Activated T-cell treated with anti-CD3 and anti-CD28 coated beads for 4 hours (primary cell): Measurements from ENCODE around the gene APBA3.

Source experiments
- DNase-seq: peaks from one replicate; pipeline ENCODE4 v3.0.0-alpha.2; 2020

The APBA3 gene

DNA sequence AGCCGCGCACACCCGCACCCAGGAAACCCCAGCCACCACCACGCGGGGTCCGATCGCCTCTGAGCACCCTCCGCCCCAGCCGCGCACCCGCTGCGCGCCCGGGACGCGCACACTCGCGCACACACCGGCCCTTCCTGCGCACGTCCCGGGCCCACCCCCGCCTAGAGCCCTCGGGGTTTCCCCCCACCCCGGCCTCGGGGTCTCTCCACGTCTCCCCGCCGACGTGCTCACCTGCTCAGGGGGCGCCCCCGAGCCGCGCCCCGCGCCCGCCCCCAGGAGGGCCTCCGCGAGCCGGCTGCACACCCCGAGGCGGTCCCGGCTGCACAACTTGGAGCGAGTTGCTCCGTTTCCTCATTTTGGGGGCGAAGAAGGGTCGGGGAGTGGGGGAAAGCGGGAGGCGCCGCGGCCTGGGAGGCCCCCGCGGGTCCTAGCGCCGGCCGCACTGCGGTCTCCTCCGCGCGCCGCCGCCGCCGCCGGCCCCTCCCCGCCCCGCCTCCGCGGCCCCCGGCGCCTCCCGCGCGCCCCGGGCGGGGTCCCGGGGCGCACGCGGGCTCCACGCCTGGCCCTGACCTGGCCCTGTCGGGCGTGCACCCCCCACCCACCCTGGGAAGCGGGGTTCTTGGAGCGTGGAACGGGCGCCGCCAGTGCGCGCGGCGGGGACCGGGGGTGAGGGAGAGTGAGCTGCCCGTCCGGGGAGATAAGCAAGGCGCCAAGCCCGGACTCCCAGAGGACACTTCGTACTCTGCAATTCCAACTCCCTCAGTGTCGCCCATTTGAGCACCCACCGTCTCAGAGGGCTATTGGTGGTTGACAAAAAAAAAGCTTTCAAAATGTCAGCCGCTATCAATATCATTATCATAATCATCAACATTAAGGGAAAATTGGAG is 24.7 kb upstream of the APBA3 start, which contains the start of gene MATK:
TSS of gene MATK (minus strand) at position 444 of the 887 bp plus-strand sequence. CDS start 1,246 bp downstream, outside the sequence.
- no peak for DNase-seq

DNA sequence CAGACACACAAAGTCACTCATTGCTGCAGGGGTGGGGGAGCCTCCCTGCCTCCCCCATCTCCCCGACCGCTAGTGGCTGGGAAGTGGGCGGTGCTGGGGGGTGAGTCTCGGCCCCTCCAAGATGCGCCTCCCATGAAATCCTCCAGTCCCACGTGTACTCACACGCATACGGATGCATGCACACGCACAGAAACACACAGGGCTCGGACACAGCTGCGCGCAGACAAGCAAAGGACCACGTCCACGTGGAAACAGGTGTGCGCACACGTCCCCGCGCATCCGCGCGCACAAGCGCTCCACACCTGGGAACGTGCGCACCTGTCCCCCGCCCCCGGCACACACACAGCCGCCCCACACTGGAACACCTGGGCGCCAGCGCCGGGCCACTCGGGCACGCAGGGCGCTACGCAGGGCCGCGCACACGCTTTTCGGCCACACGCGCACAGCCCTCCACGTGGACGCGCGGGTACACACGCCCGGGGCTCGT is 24.0 kb upstream of the APBA3 start:
- peak; percentile 46 for DNase-seq

DNA sequence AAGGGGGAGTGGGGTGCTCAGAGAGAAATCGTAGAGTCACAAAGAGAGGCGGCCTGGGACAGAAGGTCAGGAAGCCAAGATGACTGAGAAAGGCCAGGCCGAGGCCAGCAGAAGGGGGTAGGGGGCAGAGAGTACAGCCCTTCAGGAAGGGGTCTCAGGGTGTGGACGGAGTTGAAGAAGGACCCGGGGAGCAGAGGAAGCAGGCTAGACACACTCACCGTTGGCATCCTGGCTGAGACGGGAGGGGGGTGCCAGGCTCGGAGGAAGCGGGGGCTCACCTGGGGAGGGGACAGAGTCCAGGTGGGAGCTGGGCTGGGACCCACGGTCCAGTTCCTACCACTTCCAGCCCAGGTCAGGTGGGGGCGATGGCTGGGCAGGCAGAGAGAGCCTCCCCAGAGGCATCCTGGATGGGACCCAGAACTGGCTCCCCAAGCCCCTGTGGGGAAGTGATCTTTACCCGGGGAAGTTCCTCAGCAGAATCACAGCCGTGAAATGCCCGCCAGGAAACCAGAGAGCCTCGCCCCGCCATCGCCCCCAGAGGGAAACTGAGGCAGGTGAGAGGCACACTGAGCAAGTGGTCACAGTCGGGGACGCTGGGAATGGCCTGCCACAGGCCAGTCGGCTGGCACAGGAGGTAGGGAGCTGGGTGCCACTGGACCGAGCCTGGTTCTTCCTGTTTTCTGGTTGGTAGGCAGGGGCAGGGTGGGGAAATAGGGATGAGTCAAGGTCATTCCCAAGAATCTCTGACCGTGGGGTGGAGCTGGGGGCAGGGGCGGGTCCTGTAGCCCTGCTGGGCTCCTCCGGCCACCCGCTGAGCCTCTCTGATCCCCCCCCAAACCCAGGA is 23.3 kb upstream of the APBA3 start:
- no peak for DNase-seq

DNA sequence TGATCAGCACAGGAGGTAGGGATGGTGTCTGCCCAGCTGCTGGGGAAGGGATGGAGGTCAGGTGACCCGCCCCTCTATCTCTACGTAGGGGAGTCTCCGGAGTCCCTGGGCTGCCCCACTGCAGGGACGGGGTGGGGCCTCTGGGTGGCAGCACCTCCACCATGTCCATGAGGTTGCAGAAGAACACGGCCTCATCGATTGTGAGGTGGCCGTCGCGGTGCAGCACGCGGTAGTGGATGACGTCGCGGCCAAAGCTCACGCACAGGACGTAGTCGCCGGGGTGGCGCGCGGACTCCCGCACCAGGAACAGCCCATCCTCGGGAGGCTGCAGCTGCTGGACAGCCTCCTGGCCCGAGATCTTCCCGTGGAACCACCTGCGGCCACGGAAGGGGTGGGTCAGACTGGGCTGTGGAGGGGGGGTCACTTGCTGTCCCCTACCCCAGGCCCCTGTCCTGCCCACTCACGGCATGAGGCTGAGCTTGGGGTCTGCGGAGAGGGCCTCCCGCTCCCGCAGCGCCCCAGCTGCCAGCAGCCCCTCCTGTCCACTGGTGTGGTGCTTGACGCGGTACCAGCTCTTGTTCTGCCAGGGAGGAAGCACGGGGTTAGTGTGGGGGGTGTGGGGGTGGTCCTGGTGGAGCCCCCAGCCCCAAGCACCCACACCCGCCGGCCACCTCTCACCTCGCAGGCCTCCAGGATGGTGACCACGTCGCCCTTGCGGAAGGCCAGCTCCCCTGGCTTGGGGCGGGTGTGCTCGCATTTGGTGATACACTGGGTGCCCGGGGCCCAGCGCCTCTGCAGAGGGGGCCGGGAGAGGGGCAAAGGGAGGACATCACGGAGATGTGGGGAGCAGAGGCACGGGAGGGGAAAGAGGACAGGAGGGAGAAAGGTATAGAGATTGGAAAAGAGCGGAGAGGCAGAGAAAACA is 22.4 kb upstream of the APBA3 start:
- peak; percentile 32 for DNase-seq

DNA sequence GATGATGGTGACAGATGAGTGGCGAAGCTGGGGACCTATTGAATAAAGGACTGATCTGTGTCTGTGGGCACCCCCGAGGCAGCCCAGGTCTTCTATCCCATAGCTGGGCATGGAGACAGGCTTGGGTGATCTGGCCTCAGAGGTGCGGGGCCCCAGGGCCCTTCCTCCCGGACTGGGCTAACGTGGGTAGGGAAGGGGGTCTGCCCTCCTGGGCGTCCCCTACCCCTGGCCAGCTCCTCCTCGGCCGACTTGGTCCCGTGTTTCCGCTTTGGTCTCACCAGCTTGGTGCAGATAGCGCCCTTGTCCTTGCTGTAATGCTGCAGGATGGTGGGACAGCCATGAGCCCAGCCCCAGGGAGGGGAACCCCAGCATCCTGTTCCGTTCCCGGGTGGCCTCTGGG is 21.4 kb upstream of the APBA3 start:
- DNase-seq, result no peak

DNA sequence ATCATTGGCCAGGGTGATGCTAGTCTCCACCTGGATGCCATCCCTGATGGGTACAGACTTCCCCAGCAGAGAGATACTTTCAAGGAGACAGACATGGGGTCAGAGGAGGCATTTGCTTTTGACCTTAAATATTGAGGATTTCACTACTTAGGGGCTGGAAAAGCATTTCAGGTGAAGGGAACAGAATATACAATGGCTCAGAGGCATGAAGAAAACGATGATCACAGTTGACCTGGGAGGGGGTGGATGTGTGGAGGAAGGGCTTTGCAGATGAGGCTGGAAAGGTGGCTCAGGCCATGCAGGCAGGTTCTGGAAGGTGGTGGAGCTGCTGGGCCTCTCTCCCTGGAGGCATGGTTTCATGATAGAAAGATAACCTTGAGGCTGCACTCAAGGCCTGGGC is 20.8 kb upstream of the APBA3 start:
- no peak for DNase-seq

DNA sequence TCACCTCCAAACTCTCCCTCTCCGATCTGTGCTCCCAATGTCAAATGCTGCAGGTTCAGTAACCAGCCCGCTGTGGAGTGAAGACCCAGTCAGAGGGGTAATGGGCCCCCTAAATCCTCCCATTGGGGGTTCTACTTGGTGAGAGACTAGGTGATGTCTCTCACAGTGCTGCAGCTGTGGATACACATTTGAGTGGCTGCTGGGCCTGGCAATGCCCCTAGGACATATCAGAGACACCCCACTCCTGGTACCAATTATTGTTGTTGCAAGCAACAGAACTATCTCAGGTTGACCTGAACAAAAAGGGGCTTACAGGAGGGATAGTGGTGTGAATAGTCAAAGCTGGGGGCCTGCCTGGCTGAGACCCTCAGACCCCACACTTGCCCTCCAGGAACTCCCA is 20.1 kb upstream of the APBA3 start:
- DNase-seq, result no peak

DNA sequence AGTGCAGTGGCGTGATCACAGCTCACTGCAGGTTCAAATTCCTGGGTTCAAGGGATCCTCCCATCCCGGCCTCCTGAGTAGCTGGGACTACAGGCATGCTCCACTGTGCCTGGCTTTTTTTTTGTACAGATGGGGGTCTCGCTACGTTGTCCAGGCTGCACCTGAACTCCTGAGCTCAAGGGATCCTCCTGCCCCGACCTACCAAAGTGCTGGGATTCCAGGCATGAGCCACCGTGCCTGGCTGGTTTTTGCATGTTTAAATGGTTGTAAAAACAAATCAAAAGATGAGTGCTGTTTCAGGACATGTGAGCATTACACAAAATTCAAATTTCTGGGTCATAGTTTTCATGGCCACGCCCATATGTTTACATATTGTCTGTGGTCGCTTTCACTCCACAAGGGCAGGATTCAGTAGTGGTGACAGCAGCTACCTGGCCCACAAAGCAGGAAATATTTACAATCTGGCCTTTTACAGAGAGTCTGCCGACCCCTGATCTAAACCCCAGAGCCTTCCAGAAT is 19.4 kb upstream of the APBA3 start:
- DNase-seq, result no peak

DNA sequence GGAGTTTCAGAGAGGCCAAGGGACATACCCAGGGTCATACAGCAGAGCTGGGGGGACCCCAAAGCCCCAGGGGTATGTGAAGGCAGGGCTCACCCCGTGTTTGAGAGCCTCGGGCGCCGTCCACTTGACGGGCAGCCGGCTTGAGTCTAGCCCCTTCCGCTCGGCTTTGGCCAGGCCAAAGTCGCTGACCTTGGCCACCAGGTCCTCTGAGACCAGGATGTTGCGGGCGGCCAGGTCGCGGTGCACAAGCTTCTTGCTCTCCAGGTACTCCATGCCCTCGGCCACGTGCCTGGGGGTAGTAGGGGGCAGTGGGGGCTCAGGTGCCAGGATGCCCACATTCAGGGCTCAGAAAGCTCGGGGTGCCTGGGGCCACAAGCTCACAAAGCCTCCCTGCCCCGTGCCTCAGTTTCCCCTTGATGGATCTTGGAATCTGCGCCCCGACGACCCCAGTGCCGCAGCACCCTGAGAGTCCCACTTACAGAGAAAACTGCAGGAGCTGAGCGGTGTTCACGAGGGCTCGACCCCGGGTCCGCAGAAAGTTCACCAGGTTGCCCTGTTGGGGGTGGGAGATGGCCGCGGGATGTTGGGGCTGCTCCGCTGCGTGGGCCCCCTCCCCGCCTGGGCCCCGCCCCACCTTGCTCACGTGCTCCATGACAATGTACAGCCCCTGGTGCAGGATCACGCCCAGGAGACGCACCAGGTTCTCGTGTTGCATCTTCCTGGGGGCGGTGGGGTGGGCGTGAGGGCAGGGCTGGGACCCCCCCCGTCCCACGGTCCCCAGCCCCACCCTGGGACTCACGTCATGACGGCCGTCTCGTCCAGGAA is 17.6 kb upstream of the APBA3 start:
- DNase-seq, result no peak

DNA sequence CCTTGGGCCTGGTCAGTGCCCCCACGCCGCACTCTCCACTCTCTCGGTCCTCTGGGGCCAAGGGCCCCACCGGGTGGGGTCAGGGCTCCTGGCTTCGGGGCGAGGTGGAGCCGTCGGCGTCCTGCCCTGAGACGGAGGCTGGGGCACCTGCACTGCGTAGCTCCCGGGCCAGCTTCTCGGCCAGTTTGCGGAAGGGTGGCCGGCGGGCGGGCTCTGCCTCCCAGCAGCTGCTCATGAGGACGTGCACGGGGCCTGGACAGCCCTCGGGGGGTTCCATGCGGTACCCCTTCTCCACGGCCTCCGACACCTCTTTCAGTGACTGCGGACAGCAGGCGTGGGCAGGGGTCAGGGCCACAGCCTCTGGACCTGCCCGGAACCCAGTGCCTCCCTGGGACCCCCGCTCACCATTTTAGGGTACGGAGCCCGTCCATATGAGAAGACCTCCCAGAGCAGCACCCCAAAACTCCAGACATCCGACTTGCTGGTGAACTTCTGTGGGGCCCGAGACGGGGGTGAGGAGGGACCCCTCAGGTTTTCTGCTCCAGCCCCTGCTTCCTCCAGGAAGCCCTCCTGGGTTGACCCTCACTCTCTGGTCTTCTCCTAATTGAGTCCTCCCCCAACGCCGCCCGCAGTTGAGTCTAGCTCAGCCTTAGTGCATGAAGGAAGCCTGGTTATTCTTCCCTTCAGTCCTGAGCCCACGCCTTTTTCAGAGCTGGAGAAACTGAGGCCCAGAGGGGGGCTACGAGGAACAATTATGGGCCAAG is 16.8 kb upstream of the APBA3 start:
- no peak for DNase-seq

DNA sequence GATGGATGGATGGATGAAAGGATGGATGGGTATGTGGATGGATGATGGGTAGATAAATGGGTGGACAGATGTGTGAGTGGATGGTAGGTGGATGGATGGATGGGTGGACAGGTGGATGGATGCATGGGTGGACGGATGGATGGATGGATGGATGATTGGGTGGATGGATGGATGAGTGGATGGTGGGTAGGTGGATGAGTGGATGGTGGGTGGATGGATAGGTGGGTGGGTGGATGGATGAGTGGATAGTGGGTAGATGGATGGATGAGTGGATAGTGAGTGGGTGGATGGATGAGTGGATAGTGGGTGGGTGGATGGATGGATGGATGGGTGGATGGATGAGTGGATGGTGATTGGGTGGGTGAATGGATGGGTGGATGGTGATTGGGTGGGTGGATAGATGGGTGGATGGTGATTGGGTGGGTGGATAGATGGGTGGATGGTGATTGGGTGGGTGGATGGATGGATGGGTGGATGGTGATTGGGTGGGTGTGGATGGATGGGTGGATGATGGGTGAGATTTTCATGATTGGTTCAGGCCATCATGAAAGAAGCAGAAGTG is 15.1 kb upstream of the APBA3 start:
- no peak for DNase-seq

DNA sequence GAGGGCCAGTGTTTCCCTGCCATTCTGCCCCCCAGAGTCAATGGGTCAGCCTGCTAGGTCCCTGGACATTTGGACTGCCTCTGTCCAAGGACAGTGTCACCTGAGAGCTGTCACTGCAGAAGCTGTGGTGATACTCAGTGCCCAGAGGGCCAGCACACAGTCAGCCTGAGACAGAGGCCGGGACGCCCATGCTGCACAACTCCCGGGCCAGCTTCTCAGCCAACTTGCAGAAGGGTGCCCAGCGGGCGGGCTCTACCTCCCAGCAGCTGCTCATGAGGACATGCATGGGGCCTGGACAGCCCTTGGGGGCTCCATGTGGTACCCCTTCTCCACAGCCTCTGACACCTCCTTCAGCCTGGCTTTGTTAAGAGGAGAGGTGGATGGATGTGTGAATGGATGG is 14.3 kb upstream of the APBA3 start:
- no peak for DNase-seq

DNA sequence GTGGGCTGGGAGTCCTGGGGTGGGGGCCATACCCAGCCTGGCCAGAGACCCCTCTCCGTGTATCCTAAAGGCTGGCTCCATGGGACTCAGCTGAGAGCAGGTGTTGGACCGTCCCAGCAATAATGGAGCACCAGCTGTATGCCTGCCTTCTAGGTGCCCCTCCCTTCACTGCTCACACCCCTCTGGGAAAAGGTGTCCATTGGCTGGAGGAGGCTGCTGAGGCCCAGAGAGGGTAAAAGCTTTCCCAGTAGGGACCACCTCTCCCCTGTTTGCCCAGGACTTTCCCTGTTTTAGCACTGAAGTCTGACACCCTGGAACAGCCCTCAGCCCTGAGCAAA is 13.9 kb upstream of the APBA3 start:
- no peak for DNase-seq

DNA sequence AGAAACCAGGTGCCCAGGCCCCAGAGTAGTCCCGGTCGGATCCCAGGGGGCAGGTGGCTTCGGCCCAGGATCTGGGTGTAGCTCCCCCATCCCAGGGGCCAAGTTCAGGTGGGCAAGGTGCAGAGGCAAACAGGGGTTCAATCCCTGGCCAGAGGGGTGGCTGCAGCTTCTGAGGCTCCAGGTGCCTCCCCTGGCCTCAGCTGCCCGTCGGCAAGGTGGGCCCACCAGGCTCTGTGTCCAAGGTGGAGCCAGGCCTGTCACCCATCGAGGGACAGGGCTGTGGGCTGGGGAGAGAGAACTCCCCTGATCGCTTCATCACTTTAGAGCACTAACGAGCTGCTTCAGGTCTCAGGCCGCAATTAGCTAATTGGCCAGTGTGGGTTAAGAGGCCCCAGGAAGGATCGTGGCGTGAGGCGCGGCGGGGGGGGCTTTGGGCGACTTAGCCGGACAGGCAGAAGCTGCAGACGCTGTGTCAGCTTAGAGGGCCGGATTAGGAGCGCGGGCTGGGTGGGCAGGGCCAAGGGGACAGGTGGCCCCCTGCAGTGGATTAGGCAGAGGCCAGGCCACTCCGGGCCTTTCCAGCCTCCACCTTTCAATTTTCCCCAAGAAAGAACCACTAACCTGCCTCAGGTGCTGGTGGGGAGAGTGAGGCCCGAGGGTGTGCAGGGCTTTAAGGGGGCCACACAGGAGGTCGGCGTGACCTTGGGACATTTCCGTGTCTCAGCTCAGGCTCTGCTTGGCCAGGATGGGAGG is 13.3 kb upstream of the APBA3 start:
- DNase-seq, result no peak

DNA sequence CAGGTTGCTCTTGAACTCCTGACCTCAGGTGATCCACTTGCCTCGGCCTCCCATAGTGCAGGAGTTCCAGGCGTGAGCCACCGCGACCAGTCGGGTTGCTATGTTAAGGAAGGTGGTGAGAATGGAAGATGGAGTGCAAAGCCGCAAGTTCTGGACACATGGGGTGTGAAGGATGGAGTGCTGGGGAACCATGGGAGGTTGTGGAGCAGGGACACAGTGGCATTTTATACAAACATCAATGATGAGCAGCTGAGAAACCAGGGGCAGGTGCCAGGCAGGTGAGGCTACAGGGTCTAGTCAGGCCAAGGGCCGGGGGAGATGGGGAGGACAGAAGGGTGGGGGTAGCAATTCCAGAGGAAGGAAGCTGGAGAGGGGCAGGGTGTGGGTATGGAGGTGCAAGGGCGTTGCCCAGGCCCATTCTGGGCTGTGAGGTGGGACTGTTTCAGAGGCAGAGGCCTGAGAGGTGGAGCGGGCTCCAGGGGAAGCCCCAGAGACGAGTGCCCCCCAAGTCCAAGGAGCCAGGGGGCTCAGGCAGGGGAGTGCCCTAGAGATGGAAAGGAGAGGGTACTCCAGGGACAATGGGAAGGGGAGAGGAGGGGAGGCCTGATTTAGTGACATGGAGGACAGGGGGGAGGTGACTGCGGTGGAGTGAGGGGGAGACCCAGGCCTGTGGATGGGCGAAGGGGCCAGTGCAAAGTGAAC is 12.5 kb upstream of the APBA3 start:
- DNase-seq, result no peak

DNA sequence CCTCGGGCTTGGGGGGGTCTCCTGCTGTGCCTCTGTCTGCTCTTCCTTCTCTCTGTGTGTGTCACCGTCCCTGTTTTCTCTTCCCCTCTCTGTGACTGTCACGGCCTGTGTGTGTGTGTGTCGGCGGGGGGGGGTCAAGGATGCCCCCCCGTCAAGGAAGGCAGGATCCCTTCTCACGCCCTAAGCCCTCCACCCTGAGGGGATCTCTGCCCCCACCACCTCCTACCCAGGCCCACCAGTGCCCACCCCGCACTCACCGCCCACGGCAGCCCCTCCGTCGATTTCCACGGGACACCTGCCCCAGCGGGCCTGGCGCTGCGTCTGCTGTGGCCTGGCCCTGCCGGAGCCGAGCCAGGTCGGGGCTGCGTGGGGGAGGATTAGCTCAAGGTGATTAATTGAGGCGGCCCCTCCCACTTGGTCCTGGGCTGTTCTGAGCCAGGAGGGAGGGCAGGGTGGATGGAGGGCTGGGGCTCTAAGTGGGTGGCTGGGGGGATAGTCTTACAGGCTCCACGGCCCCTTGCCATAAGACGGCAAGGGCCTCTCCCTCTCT is 10.5 kb upstream of the APBA3 start, which contains the start of gene RAX2:
TSS of gene RAX2 (minus strand) at position 323 of the 550 bp plus-strand sequence. CDS start 486 bp downstream, outside the sequence.
- no peak for DNase-seq

DNA sequence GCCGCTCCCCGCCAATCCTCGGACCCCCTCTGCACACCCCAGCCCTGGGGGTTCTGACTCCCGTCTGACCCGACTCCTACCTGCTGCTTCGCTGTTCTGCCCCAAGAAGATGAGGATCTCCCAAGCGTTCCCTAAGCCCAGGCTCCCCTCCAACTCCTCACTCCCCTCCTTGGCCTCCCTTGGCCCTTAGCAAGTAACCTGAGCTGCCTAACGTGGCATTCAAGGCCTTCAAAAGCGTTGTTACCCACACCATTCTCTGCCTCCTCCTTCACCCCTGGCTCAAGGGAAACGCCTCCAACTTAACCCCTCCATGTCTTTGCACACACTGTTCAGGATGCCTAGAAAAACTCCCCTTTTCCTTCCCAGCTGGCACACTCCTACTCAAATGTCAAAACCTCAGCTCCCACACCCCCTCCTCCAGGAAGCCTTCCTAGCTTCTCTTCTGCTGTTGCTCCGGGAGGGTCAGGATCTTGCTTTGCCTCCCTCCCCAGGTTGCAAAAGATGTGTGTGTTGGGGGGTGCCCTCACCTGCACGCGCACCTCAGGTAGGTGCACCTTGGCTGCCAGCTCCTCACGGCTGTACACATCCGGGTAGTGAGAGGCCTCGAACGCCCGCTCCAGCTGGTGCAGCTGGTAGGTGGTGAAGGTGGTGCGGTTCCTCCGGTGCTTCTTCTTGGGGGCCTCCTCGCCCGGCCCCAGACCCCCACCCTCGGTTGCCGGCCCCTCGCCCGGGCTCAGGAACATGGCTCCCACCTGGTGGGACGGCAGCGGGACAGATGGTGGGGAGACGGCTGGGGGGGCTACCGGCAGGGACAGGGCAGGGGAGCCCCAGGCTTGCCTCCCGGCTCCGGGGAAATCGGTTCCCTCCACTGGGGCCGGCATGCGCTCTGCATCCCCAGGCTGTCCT is 9.8 kb upstream of the APBA3 start:
- DNase-seq, result no peak
